Measurements from ENCODE around the gene ACTL7A.

DNA sequence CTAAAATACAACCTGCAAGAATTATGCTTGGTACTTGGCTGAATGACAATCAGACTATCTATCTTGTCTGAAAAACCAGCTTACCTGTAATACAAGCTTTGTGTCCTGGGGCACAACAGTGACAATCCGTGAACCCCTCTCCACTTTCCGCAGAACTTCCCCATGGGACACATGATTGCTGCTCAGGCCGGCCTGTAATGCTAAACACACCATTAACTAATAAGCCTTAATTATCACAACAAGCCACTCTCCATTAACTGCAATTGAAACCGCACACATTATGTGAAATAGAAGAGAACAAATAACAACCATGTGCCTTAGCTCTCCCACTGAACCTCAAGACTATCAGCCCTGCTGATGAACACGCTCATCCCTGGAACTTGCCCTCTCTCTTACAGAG lies 38.1 kb downstream of the ACTL7A start:
- TF ChIP-seq CTCF (IDR thresholded peaks at IDR 0.05; ENCODE audit: borderline replicate concordance, extremely low read depth, low read length, poor library complexity, severe bottlenecking): no peak
- no peak for TF ChIP-seq EZH2 (IDR thresholded peaks at IDR 0.05; ENCODE audit: borderline replicate concordance, low read depth, low read length, severe bottlenecking)
